HPDE6-E6E7 (cell line): ENCODE data around the gene FBXO9.
"Not testable (repeated sequence)": the region's sequence is repeated elsewhere in the genome, so short reads cannot be mapped to it uniquely, and the experiment has no call there.

Experiments
- DNase-seq: peaks from one replicate; pipeline ENCODE4 v3.0.0; 2011; ENCODE audit warnings: missing footprints; ENCODE audit errors: extremely low spot score

Gene FBXO9

GRCh38 chr6:53045891-53046673, 19.1 kb upstream of the FBXO9 start:
- DNase-seq = no peak

GRCh38 chr6:53048431-53049195, 16.6 kb upstream of the FBXO9 start:
- peak; percentile 39 for DNase-seq

- no peak for DNase-seq
Measured at GRCh38 chr6:53049415-53049814, 15.8 kb upstream of the FBXO9 start.

- not testable (repeated sequence) for DNase-seq
Measured at GRCh38 chr6:53052152-53052551, 13.1 kb upstream of the FBXO9 start.

- DNase-seq = no peak
Measured at GRCh38 chr6:53054532-53054931, 10.7 kb upstream of the FBXO9 start.

GRCh38 chr6:53055873-53056272, 9.3 kb upstream of the FBXO9 start:
- DNase-seq = no peak

GRCh38 chr6:53056273-53056672, 8.9 kb upstream of the FBXO9 start:
- DNase-seq = no peak

GRCh38 chr6:53058388-53059195, 6.6 kb upstream of the FBXO9 start:
- no peak for DNase-seq

- DNase-seq = no peak
Measured at GRCh38 chr6:53059648-53060589, 5.3 kb upstream of the FBXO9 start.

GRCh38 chr6:53062169-53062539, 3.0 kb upstream of the FBXO9 start:
- DNase-seq = no peak

- DNase-seq = not testable (repeated sequence)
Measured at GRCh38 chr6:53064255-53064654, 949 bp upstream of the FBXO9 start.

- DNase-seq = peak; percentile 92
Measured at GRCh38 chr6:53064726-53065265, 408 bp upstream of the FBXO9 start.

GRCh38 chr6:53066077-53066417, 843 bp downstream of the FBXO9 start:
- peak; percentile 12 for DNase-seq

- no peak for DNase-seq
Measured at GRCh38 chr6:53066874-53067706, 1.9 kb downstream of the FBXO9 start.

GRCh38 chr6:53067849-53068361, 2.7 kb downstream of the FBXO9 start:
- no peak for DNase-seq

- no peak for DNase-seq
Measured at GRCh38 chr6:53069427-53069826, 4.2 kb downstream of the FBXO9 start.

- DNase-seq = no peak
Measured at GRCh38 chr6:53070806-53071205, 5.6 kb downstream of the FBXO9 start.

- no peak for DNase-seq
Measured at GRCh38 chr6:53074347-53074746, 9.1 kb downstream of the FBXO9 start.

GRCh38 chr6:53080813-53081212, 15.6 kb downstream of the FBXO9 start:
- no peak for DNase-seq

- DNase-seq = no peak
Measured at GRCh38 chr6:53086302-53086701, 21.1 kb downstream of the FBXO9 start.
